NCI-H2196 (cell line): ENCODE measurements around the gene DLK1.

Source experiments
- DNase-seq: peaks from one replicate; lab custom pipeline; 2025; ENCODE audit not compliant: unreplicated experiment; lab: John Stamatoyannopoulos, UW

The DLK1 gene

DNA sequence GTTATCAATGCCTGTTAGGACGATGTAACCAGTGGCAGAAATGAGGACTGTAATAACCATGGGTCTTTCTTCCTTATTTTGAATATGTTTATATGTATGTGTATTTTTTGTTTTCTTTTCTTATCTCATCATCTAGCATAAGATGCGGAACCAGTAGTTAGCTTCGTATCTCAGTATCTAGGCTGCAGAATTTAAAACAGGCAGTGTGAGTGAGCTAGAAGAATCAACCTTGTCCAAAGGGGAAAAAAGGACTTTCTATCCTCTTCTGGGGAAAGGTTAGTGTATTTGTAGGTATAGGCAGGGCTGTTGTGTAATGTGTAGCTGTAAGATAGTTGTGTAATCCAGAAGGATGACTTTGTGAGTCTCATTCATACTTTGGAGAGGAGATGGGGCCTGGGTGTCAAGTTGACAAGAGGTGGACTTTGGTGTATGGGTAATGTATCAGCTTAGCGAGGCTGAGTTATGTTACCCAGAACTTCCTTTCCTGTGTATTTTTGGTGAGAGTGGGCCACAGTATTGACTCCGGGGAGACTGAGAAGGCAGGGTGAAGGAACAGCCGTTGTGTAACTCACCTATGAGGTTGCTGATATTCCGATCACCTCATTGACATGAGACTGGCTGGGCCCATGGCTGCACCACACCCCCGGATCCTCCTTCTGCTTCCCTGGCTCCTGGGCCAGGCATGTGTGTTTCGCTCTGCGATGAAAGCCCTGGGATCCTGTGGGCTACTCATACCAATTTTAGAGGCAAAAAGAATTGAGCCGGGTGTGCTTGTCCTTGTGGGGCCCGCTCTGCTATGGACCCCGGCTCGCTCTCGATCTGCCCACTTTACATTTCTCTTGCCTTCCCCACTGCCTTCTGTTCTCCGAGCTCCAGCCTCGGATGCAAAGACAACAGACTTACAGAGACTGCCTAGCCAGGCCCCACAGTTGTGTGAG lies 24.3 kb downstream of the DLK1 start:
- DNase-seq, result no peak

GRCh38 chr14:100754020-100754419 lies 27.3 kb downstream of the DLK1 start:
- no peak for DNase-seq

DNA sequence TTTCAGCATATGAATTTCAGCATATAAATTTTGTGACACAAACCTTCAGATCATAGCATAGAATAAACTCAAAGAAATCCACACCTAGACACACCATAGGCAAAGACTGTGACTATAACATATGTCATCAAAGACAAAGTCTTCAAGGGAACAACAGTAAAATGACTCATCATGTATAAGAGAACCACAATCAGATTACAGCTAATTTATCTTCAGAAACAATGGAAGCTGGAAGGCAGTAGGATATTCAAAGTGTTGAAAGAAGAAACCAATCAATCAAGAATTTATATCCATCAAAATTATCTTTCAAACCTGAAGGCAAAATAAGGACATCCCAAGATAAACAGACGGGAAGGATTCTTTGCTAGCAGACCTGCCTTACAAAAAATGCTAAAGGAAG lies 29.0 kb downstream of the DLK1 start:
- DNase-seq, result no peak

GRCh38 chr14:100761481-100761880 lies 34.8 kb downstream of the DLK1 start:
- DNase-seq, result no peak

DNA sequence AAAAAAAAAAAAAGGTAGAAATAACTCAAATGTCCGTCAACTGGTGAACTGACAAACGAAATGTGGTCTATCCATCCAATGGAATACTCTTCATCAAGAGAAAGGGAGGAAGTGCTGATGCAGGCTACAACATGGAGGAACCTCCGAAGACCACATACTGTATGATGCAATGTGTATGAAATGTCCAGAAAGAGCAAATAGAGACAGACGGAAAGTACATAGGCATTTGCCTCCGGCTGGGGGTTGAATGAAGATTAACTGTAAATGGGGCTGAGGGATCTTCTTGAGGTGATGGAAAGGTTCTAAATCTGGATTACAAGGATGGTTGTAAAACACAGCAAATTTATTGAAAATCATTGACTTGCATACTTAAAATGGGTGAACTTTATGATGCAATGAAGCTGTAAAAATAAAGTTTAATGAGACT lies 35.4 kb downstream of the DLK1 start:
- DNase-seq, result no peak

- DNase-seq, result no peak
Measured at GRCh38 chr14:100762901-100763300, 36.2 kb downstream of the DLK1 start.

GRCh38 chr14:100764471-100765115 lies 37.9 kb downstream of the DLK1 start:
- no peak for DNase-seq

GRCh38 chr14:100765296-100765695 lies 38.6 kb downstream of the DLK1 start:
- no peak for DNase-seq

GRCh38 chr14:100765991-100766390 lies 39.3 kb downstream of the DLK1 start:
- no peak for DNase-seq

DNA sequence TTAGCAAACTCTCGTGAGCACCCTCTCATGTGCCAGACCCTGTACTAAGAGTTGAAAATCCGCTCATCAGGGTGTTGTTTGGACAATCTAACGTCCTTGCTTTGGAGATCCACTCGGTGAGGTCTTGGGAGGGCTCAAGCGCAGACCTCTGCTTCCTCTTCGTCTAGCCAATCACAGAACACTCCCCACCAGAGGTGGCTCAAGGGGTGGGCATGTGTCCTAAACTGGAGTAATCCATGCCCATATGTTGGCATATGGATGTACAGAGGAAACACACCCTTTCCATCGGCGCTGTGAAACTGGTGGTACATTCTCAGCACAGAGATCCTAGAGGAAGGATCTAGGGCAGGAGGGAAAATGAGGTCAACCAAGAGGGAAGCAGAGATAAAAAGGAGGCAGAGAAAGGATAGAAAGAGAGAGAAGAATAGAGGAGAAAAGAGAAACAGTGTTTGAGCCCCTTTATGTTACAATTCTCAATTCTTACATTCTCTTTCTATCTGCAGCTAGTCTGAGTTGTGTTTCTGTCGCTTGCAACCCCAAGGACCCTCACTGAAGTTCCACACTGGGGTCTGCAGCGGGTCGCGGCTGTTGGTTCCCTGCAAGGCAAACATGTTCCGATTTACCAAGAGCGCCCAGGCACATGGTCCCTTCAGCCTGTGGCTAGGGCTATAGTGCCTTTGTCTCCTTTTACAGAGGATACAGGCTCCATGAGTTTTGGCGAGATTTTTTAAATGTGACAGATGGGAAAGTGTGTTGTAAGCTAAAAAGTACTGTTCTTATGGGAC lies 40.5 kb downstream of the DLK1 start:
- DNase-seq, result no peak

DNA sequence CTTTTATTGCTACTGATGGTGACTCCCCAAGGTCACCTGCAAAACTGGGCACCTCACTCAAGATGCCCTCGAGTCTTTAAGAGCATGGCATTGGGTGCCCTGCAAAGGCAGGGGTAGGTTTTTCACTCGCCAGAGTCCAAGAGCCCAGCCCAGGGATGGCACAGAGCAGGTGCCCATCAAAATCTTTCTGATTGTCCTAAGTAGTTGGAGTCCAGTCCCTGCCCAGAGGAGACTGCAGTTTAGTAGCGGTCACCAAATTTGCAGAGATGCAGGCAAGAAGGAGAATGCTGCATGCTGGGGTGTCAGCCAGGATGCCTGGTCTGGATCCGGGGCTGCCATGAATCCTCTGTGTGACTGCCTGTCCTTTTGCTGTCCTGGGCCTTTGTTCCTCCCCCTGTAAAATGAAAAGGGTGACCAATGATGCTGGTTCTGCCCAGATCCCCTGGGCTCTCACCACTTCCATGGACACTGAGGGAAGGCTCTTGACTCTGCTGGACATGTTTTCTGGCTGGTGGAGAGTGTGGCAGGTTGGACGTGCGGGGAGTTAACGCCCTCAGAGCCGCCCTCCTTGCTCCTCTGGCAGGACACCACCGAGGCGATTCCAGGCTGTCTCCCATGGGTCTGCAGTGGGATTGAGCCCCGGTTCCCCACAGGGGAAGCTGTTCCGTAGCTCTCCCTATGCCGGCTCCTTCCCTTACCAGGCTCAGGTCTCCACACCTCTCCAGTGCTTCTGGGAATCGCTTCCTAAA lies 41.3 kb downstream of the DLK1 start:
- no peak for DNase-seq

DNA sequence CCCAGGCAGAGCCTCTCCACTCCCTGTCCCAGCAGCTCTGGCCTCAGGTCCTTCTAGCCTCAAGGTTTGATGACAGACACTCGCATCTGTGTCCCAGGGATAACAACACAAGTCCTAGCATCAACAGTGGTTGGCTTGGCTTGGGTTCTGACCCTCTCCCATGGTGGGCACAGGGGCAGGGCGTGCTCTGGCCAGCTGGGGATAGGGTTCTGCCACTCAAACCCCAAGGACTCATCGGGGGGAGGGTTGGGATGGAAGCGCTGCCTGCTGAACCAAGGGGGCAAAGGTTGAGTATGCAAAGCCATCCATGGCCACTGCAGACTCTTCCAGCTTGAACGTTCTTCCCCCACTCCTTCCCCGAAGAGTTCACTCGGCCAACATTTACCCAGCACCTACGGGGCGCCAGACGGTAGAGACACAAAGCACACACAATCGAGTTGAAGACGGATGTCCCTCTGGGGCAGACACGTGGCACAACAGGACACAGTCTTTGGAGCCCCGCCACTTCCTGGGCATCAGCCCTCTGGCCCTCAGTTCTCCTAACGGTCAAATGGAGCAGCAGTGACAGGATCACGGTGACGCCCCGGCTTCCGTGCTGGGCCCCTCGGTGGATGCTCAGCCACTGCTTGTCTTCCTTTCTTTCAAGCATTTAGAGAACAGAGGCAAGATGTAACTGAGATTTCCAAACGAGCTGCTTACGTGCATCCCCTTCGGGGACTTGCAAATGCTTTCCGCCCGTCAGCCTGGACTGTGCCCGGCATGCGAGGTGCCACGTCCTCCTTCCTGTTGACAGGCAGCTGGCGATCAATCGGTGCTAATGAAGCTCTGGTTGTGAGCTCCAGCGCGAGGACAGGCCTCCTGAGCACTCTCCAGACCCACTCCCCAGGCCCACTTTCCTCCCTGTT lies 42.6 kb downstream of the DLK1 start:
- DNase-seq, result no peak

GRCh38 chr14:100770046-100770445 lies 43.4 kb downstream of the DLK1 start:
- no peak for DNase-seq

GRCh38 chr14:100770605-100771120 lies 44.0 kb downstream of the DLK1 start:
- DNase-seq, result no peak

GRCh38 chr14:100771121-100771800 lies 44.6 kb downstream of the DLK1 start:
- no peak for DNase-seq

DNA sequence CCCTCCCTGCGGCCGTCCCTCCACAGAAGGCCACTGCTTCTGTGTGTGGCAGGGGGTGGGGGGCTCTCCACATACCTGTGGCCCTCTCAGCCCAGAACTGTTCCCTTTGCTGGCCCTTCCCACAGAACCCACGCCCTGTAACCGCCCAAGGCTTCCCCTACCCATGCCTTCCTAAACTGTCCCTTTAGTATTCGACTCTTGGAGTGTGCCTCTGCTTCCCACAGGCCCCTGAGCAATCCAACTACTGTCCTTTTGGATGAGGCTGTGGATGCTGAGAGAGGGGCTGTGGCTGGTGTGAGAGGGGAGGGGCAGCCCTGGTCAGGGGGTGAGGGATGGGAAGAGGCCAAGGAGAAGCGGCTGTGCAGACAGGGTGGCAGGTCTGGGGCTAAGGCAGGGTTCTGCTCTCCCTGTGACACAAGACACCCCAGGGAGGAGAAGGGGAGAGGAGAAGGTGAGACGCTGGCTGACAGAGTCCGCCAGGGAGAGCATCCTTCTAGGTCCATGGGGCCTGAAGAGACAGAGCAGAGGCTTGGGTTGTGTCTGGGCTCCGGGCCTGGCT lies 46.0 kb downstream of the DLK1 start:
- DNase-seq, result no peak

- DNase-seq, result no peak
Measured at GRCh38 chr14:100773331-100774163, 46.9 kb downstream of the DLK1 start.

GRCh38 chr14:100774164-100774537 lies 47.5 kb downstream of the DLK1 start:
- DNase-seq, result no peak
